Neural progenitor cell (in vitro differentiated cells): ENCODE results near the gene SPDYE18.
"Not testable (repeated sequence)": the region's sequence is repeated elsewhere in the genome, so short reads cannot be mapped to it uniquely, and the experiment has no call there.

Experiments used
- CTCF ChIP-seq: fragments of 200-600 bp; sonication (generic); IDR thresholded peaks from 2 replicates; pipeline ENCODE4 v1.5.1; 2017; ENCODE audit warnings: antibody characterized with exemption, mild to moderate bottlenecking
- EZH2 ChIP-seq: fragments of 200-600 bp; sonication (generic); IDR thresholded peaks from 2 replicates; pipeline ENCODE4 v1.6.1; 2017; ENCODE audit warnings: antibody characterized with exemption, mild to moderate bottlenecking, moderate library complexity
- EZH2phosphoT487 ChIP-seq: fragments of 200-600 bp; sonication (generic); IDR thresholded peaks from 2 replicates; pipeline ENCODE4 v1.6.1; 2017; ENCODE audit warnings: antibody characterized with exemption

- not testable (repeated sequence) for TF ChIP-seq CTCF, EZH2phosphoT487, EZH2
These were observed 30.1 kb downstream of the SPDYE18 start, which contains the start of gene SPDYE17 for GRCh38 chr7:77032261-77032660.
